GM20000 (cell line): Measurements from ENCODE around the gene N4BP2.

ENCODE experiments used
- DNase-seq: peaks from one replicate; pipeline ENCODE4 v3.0.0; 2012; ENCODE audit warnings: low spot score
- CTCF ChIP-seq: IDR thresholded peaks from 2 replicates; pipeline ENCODE4 v1.5.1; 2012; ENCODE audit warnings: mild to moderate bottlenecking, control low read depth; ENCODE audit errors: extremely low read depth, missing control alignments

N4BP2 gene

GRCh38 chr4:40040908-40041307 lies 15.7 kb upstream of the N4BP2 start:
- DNase-seq = no peak
- TF ChIP-seq CTCF = no peak

GRCh38 chr4:40043786-40044185 lies 12.9 kb upstream of the N4BP2 start:
- TF ChIP-seq CTCF = no peak
- DNase-seq = no peak

GRCh38 chr4:40046311-40046980 lies 10.2 kb upstream of the N4BP2 start:
- DNase-seq = no peak
- no peak for TF ChIP-seq CTCF

GRCh38 chr4:40053161-40053560 lies 3.5 kb upstream of the N4BP2 start:
- no peak for TF ChIP-seq CTCF

GRCh38 chr4:40055511-40055862 lies 1.2 kb upstream of the N4BP2 start:
- TF ChIP-seq CTCF = no peak
- DNase-seq = peak; percentile 51

More at GRCh38 chr4:40053161-40053560, 3.5 kb upstream of the N4BP2 start:
- DNase-seq = no peak

- peak; percentile 79 for DNase-seq
- no peak for TF ChIP-seq CTCF
Observed at GRCh38 chr4:40055863-40056715, 561 bp upstream of the N4BP2 start.

- peak; percentile 92 for DNase-seq
- TF ChIP-seq CTCF = no peak
Observed at GRCh38 chr4:40057586-40058091, 989 bp downstream of the N4BP2 start.
